DMS79 treated with DMSO at 0.1 percent for 48 hours (cell line): ENCODE measurements around the gene NVL.
"Not testable (repeated sequence)": the region's sequence is repeated elsewhere in the genome, so short reads cannot be mapped to it uniquely, and the experiment has no call there.

Experiments used
- DNase-seq: peaks from one replicate; lab custom pipeline; 2025; lab: John Stamatoyannopoulos, UW

The NVL gene

GRCh38 chr1:224338150-224338838 lies 8.3 kb upstream of the NVL start:
- DNase-seq, result no peak

GRCh38 chr1:224333939-224334786 lies 4.2 kb upstream of the NVL start:
- DNase-seq, result no peak

GRCh38 chr1:224333309-224333926 lies 3.4 kb upstream of the NVL start:
- DNase-seq, result peak; percentile 82

GRCh38 chr1:224331824-224332223 lies 1.9 kb upstream of the NVL start:
- no peak for DNase-seq

GRCh38 chr1:224331326-224331725 lies 1.4 kb upstream of the NVL start:
- DNase-seq, result no peak

- DNase-seq, result no peak
Measured at GRCh38 chr1:224329484-224329841, 509 bp downstream of the NVL start.

GRCh38 chr1:224328644-224329043 lies 1.3 kb downstream of the NVL start:
- no peak for DNase-seq

- DNase-seq, result no peak
Measured at GRCh38 chr1:224325959-224326358, 4.0 kb downstream of the NVL start.

- DNase-seq, result no peak
Measured at GRCh38 chr1:224321706-224322105, 8.3 kb downstream of the NVL start.

- DNase-seq, result peak; percentile 72
Measured at GRCh38 chr1:224317383-224318045, 12.5 kb downstream of the NVL start.

- no peak for DNase-seq
Measured at GRCh38 chr1:224312025-224312424, 17.9 kb downstream of the NVL start.

- DNase-seq, result not testable (repeated sequence)
Measured at GRCh38 chr1:224311503-224311902, 18.5 kb downstream of the NVL start.

GRCh38 chr1:224308064-224308463 lies 21.9 kb downstream of the NVL start:
- no peak for DNase-seq

GRCh38 chr1:224304767-224305166 lies 25.2 kb downstream of the NVL start:
- DNase-seq, result no peak

GRCh38 chr1:224302947-224303346 lies 27.0 kb downstream of the NVL start:
- DNase-seq, result no peak

GRCh38 chr1:224301391-224301790 lies 28.6 kb downstream of the NVL start:
- no peak for DNase-seq

GRCh38 chr1:224300346-224300745 lies 29.6 kb downstream of the NVL start:
- no peak for DNase-seq

- no peak for DNase-seq
Measured at GRCh38 chr1:224298346-224299330, 31.3 kb downstream of the NVL start.

GRCh38 chr1:224294775-224295174 lies 35.2 kb downstream of the NVL start:
- DNase-seq, result no peak

GRCh38 chr1:224292419-224292818 lies 37.6 kb downstream of the NVL start:
- no peak for DNase-seq

- peak; percentile 38 for DNase-seq
Measured at GRCh38 chr1:224289396-224289795, 40.6 kb downstream of the NVL start.
